Stomach (tissue), 4 donors: ENCODE results near the gene SERPINF2.
A peak's percentile ranks its signal among the peaks of the same experiment; 100 is the strongest.

Experiments
- POLR2A ChIP-seq, 4 donors: fragments of 450-650 bp; IDR thresholded peaks; one replicate each; pipeline ENCODE4 v1.6.1; 2016; ENCODE audit warnings: antibody characterized with exemption in 4 of 4, control low read depth in 2 of 4, mild to moderate bottlenecking in 1 of 4, moderate library complexity in 1 of 4
- POLR2AphosphoS5 ChIP-seq, 3 donors: sonication (generic); formaldehyde crosslinking; IDR thresholded peaks; one replicate each; pipeline ENCODE4 v1.6.1; 2016; ENCODE audit warnings: antibody characterized with exemption in 3 of 3
- TF ChIP-seq, protein P1 (sequence below), 7 experiments: fragments of 450-650 bp in 4 of 7; fragments of 200-600 bp in 3 of 7; sonication (generic) in 3 of 7; IDR thresholded peaks; one replicate each; pipeline ENCODE4 v1.5.1; 2016 to 2019; ENCODE audit warnings: antibody characterized with exemption in 7 of 7, control low read depth in 2 of 7, mild to moderate bottlenecking in 1 of 7

GRCh38 chr17:1746975-1747543 is 4.4 kb downstream of the SERPINF2 start:
- TF ChIP-seq, protein P1, sequence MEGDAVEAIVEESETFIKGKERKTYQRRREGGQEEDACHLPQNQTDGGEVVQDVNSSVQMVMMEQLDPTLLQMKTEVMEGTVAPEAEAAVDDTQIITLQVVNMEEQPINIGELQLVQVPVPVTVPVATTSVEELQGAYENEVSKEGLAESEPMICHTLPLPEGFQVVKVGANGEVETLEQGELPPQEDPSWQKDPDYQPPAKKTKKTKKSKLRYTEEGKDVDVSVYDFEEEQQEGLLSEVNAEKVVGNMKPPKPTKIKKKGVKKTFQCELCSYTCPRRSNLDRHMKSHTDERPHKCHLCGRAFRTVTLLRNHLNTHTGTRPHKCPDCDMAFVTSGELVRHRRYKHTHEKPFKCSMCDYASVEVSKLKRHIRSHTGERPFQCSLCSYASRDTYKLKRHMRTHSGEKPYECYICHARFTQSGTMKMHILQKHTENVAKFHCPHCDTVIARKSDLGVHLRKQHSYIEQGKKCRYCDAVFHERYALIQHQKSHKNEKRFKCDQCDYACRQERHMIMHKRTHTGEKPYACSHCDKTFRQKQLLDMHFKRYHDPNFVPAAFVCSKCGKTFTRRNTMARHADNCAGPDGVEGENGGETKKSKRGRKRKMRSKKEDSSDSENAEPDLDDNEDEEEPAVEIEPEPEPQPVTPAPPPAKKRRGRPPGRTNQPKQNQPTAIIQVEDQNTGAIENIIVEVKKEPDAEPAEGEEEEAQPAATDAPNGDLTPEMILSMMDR (IDR thresholded peaks at IDR 0.05), result no peak
- TF ChIP-seq POLR2AphosphoS5 (IDR thresholded peaks at IDR 0.05), result peak; percentile 51 to 75 (median 60)
- no peak for TF ChIP-seq POLR2A (IDR thresholded peaks at IDR 0.05)
